Large intestine (tissue), 3 donors: ENCODE data around the gene SEMA4C. TPM values are rescaled to one million over a fixed set of nuclear protein-coding genes. Genes with fewer than 3 reads are reported as not detected.

Experiments used
- DNase-seq, 2 donors: peaks; one replicate each; pipeline versions ENCODE4 v3.0.0 to v3.0.0-alpha.2; 2013
- H3K27ac ChIP-seq: one replicate; pipeline ENCODE4 v1.5.1; 2013; ENCODE audit warnings: low read length
- H3K27me3 ChIP-seq: 2 replicates; pipeline ENCODE4 v1.6.1; 2013; ENCODE audit warnings: low read length; ENCODE audit not compliant: control insufficient read depth, insufficient read depth
- H3K36me3 ChIP-seq: 2 replicates; pipeline ENCODE4 v1.6.1; 2013; ENCODE audit warnings: low read length; ENCODE audit not compliant: control insufficient read depth, insufficient read depth
- H3K4me1 ChIP-seq: one replicate; pipeline ENCODE4 v1.6.1; 2013; ENCODE audit warnings: low read length; ENCODE audit not compliant: control insufficient read depth, insufficient read depth
- H3K4me3 ChIP-seq: one replicate; pipeline ENCODE4 v1.5.1; 2013; ENCODE audit warnings: low read length
- H3K9me3 ChIP-seq: one replicate; pipeline ENCODE4 v1.6.1; 2013; ENCODE audit warnings: mild to moderate bottlenecking, low read depth, low read length, moderate library complexity; ENCODE audit not compliant: control insufficient read depth
- WGBS: methylation state at CpG from one replicate; pipeline ENCODE4 v1.1.5; 2013; ENCODE audit warnings: low lambda C conversion rate; ENCODE audit not compliant: insufficient coverage; 5-methylcytosine and 5-hydroxymethylcytosine counted together
- polyA plus RNA-seq: library from polyadenylated mRNA; unstranded; fragments of 120-200 nt; gene quantifications from one replicate; pipeline ENCODE4 v1.2.1, GENCODE V29; 2013

The SEMA4C gene
- polyA plus RNA-seq, 1 donor: 28.2 TPM

DNA sequence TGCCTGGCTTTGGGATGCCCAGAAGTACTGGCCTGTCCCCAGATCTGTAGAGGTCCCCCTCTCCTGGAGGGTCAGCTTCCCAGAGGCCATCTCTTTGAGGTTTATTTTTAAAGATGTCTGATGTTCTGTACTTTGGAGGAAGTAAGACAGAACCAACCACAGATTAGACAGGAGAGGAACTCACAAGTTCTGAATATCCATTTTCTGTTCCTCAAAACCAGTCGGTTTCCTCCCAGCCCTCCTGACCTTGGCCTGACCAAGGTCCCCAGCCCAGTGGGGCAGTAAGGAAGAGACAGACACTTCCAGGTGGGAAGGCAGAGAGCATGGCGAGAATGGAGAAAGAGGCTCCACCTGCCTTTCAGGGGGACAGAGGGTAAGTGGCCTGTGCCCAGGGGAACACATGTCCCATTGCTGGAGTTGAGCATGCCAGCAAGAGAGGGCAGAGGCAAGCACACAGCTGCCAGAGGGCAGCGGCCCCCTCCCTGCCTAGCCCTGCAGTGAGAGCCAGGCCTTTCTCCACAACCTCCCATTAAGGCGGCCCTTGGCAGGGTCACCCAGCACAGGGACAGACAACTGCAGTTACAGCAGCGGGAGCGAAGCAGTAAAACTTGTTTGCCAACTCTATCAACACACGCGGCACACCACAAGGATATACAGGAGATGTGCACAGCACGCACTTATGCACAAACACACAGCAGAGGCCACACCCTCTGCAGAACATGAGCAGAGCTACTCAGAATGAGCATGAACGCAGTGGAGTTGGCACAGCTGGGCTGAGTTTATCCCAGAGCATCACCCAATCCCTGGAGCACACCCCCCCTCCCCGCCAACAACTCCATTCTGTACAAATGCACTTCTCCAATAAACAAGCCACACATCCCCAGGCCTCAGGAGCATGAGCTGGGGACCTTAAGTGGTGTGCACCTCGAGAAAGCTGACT lies 18.5 kb upstream of the SEMA4C start:
- DNase-seq: peak in 1 of 2 donors; percentile 56
- Histone ChIP-seq H3K27me3 (no peaks in the 10 kb centered on the region), H3K4me3 (no peak overlapping the region), H3K27ac (peak overlapping the region; percentile 30), H3K36me3 (no peaks in the 10 kb centered on the region), H3K4me1 (peaks cover 19% of the 10 kb centered on the region), H3K9me3 (no peaks in the 10 kb centered on the region)
- no CpG with 5 or more reads among the region's 12 CpGs for WGBS

GRCh38 chr2:96887493-96888012 lies 17.7 kb upstream of the SEMA4C start:
- peaks cover 19% of the 10 kb centered on the region for H3K4me1 ChIP-seq
- no peak for DNase-seq
- no peaks in the 10 kb centered on the region for H3K27me3 ChIP-seq
- peak overlapping the region; percentile 30 for H3K27ac ChIP-seq
- H3K9me3 ChIP-seq: no peaks in the 10 kb centered on the region
- H3K36me3 ChIP-seq: no peaks in the 10 kb centered on the region
- H3K4me3 ChIP-seq: no peak overlapping the region
- 100% methylated on average over 1 of the region's 18 CpGs for WGBS

GRCh38 chr2:96885432-96886347 lies 15.8 kb upstream of the SEMA4C start:
- DNase-seq: no peak
- H3K9me3 ChIP-seq: no peaks in the 10 kb centered on the region
- H3K27ac ChIP-seq: no peak overlapping the region
- H3K27me3 ChIP-seq: no peaks in the 10 kb centered on the region
- no peaks in the 10 kb centered on the region for H3K36me3 ChIP-seq
- H3K4me3 ChIP-seq: no peak overlapping the region
- WGBS: 93% methylated on average over 3 of the region's 23 CpGs
- H3K4me1 ChIP-seq: peaks cover 18% of the 10 kb centered on the region

- Histone ChIP-seq H3K27ac (no peak overlapping the region), H3K4me3 (no peak overlapping the region), H3K36me3 (no peaks in the 10 kb centered on the region), H3K9me3 (no peaks in the 10 kb centered on the region), H3K27me3 (no peaks in the 10 kb centered on the region), H3K4me1 (peaks cover 18% of the 10 kb centered on the region)
- no peak for DNase-seq
- no CpG with 5 or more reads among the region's 19 CpGs for WGBS
Measured at GRCh38 chr2:96884299-96885094, 14.6 kb upstream of the SEMA4C start.

GRCh38 chr2:96883306-96883705 lies 13.4 kb upstream of the SEMA4C start:
- peaks cover 15% of the 10 kb centered on the region for H3K4me1 ChIP-seq
- H3K4me3 ChIP-seq: no peak overlapping the region
- no CpG with 5 or more reads among the region's 9 CpGs for WGBS
- no peak overlapping the region for H3K27ac ChIP-seq
- no peaks in the 10 kb centered on the region for H3K27me3 ChIP-seq
- no peaks in the 10 kb centered on the region for H3K9me3 ChIP-seq
- H3K36me3 ChIP-seq: no peaks in the 10 kb centered on the region
- DNase-seq: no peak

GRCh38 chr2:96882906-96883305 lies 13.0 kb upstream of the SEMA4C start:
- Histone ChIP-seq H3K4me1 (peaks cover 11% of the 10 kb centered on the region), H3K27ac (no peak overlapping the region), H3K9me3 (no peaks in the 10 kb centered on the region), H3K4me3 (no peak overlapping the region), H3K27me3 (no peaks in the 10 kb centered on the region), H3K36me3 (no peaks in the 10 kb centered on the region)
- no peak for DNase-seq
- no CpG with 5 or more reads among the region's 8 CpGs for WGBS

- H3K4me1 ChIP-seq: peaks cover 4% of the 10 kb centered on the region
- no CpG with 5 or more reads among the region's 12 CpGs for WGBS
- H3K4me3 ChIP-seq: no peak overlapping the region
- H3K36me3 ChIP-seq: no peaks in the 10 kb centered on the region
- no peak overlapping the region for H3K27ac ChIP-seq
- H3K27me3 ChIP-seq: no peaks in the 10 kb centered on the region
- no peak for DNase-seq
- no peaks in the 10 kb centered on the region for H3K9me3 ChIP-seq
Measured at GRCh38 chr2:96882230-96882629, 12.3 kb upstream of the SEMA4C start.

DNA sequence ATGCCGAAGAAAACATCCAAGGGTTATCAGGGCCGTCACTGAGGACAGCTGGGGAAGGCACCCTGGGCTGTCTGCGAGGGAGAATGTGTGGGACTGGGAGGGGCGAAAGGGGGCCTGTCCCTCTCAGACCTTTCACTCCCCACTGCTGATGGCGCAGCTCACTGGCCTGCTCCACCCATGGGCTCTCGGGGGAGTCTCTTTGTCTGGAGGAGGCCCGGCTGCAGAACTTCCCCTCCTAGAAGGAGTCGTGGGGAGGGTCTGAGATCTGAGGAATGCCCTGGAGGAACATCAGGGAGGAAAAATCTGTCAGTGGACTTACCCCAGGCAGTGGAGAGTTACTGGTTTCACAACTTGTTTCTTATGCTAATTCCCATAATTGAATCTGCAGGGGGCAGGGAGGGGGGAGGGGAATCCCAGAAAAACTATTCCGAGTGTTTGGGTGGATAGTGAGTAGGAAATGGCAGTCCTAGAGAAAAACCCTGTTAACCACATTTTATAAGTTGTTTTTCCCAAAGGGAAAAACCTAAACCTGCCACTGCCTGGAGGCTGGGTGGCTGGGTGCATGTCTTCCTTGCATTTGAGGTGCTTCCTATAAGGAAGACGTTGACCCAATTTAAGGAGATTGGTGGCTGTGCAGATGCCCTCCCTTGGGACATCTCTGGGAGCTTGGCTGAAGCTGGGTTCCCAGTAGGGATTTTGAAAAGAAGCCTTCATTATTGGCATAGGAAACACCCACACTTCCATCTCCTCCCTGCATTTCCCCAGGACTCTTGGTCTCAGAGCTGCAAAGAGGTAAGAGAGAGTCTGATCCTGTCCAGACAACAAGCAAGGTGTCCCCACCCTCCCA lies 11.7 kb upstream of the SEMA4C start:
- H3K4me1 ChIP-seq: peaks cover 2% of the 10 kb centered on the region
- H3K4me3 ChIP-seq: no peak overlapping the region
- H3K27ac ChIP-seq: no peak overlapping the region
- no peak for DNase-seq
- no peaks in the 10 kb centered on the region for H3K27me3 ChIP-seq
- H3K36me3 ChIP-seq: no peaks in the 10 kb centered on the region
- no peaks in the 10 kb centered on the region for H3K9me3 ChIP-seq
- no CpG with 5 or more reads among the region's 10 CpGs for WGBS

GRCh38 chr2:96880891-96881273 lies 11.0 kb upstream of the SEMA4C start:
- Histone ChIP-seq H3K27ac (no peak overlapping the region), H3K4me1 (peaks cover 2% of the 10 kb centered on the region), H3K9me3 (no peaks in the 10 kb centered on the region), H3K27me3 (no peaks in the 10 kb centered on the region), H3K36me3 (no peaks in the 10 kb centered on the region), H3K4me3 (no peak overlapping the region)
- no CpG with 5 or more reads among the region's 6 CpGs for WGBS
- DNase-seq: no peak
